Measurements from ENCODE around the gene RING1. TPM values are rescaled to one million over a fixed set of nuclear protein-coding genes. Genes with fewer than 3 reads are reported as not detected.

Gene RING1
- total RNA-seq, 1 experiment from 2014 or later: 31.0 TPM

GRCh38 chr6:33252759-33253158 is 44.5 kb downstream of the RING1 start:
- Histone ChIP-seq H2BK120ac (ENCODE audit: low read depth, low read length, poor library complexity, severe bottlenecking) (no peak overlapping the region), H2AK5ac (ENCODE audit: insufficient read length, low read length) (no peak overlapping the region), H3K27ac (ENCODE audit: insufficient read length, low read depth, low read length) (no peak overlapping the region), H2BK20ac (ENCODE audit: low read depth, low read length, poor library complexity, severe bottlenecking) (no peak overlapping the region), H2BK15ac (ENCODE audit: low read depth, low read length) (no peak overlapping the region), H3K27me3 (ENCODE audit: insufficient read depth, low read length) (no peaks in the 10 kb centered on the region; the same call in 1 of the 2 replicates), H3T11ph (ENCODE audit: low read length) (no peak overlapping the region), H3K9ac (ENCODE audit: extremely low read depth, insufficient read length, low read length) (no peak overlapping the region), H3K4me2 (ENCODE audit: insufficient read depth, insufficient read length, low read length) (no peak overlapping the region), H3K4ac (ENCODE audit: low read depth, low read length) (no peak overlapping the region), H3K4me1 (ENCODE audit: insufficient read depth, low read length) (no peaks in the 10 kb centered on the region; the same call in 1 of the 2 replicates), H4K20me1 (ENCODE audit: control insufficient read depth, insufficient read depth, insufficient read length) (no peaks in the 10 kb centered on the region), H4K91ac (ENCODE audit: insufficient read length, low read depth, low read length) (no peak overlapping the region), H3K14ac (ENCODE audit: insufficient read depth, low read length) (no peak overlapping the region), H3K79me2 (ENCODE audit: insufficient read depth, low read length) (no peaks in the 10 kb centered on the region), H4K5ac (ENCODE audit: insufficient read length, low read depth, low read length) (no peak overlapping the region), H3K56ac (ENCODE audit: insufficient read length, low read depth, low read length) (no peak overlapping the region), H3K23ac (ENCODE audit: insufficient read length, low read depth, low read length) (no peak overlapping the region), H3K18ac (ENCODE audit: insufficient read length, low read depth, low read length) (no peak overlapping the region), H4K8ac (replicated peaks; ENCODE audit: insufficient read length, low read depth, low read length) (no peak overlapping the region), H3K79me1 (ENCODE audit: insufficient read depth, low read depth, low read length, poor library complexity, severe bottlenecking) (no peaks in the 10 kb centered on the region), H3K9me3 (ENCODE audit: control insufficient read depth, low read depth, low read length) (no peaks in the 10 kb centered on the region), H3K23me2 (ENCODE audit: insufficient read length, low read depth, low read length, poor library complexity, severe bottlenecking) (peaks cover 17% of the 10 kb centered on the region), H2AFZ (ENCODE audit: low read length) (no peak overlapping the region), H2BK12ac (ENCODE audit: insufficient read length, low read depth, low read length) (no peak overlapping the region), H2BK5ac (ENCODE audit: insufficient read length, low read length) (no peak overlapping the region)
- Mint-ChIP-seq H3K36me3 (ENCODE audit: insufficient read depth in 1 of 3, low read depth in 3 of 3) (peaks cover 11 to 36% (median 29%) of the 10 kb centered on the region in 3 experiments), H3K27ac (no peak overlapping the region), H3K4me1 (peaks cover 20 to 24% of the 10 kb centered on the region in 2 experiments), H3K9me3 (no peaks in the 10 kb centered on the region; a peak in 1 of 5 replicates), H3K4me3 (no peak overlapping the region), H3K27me3 (ENCODE audit: low read depth) (peaks cover 13% of the 10 kb centered on the region)
- TF ChIP-seq CTCF (conservative IDR thresholded peaks at IDR 0.05): no peak
- DNase-seq: no peak
